SK-N-SH treated with all-trans-retinoic acid at 6 μM for 48 hours (cell line): ENCODE measurements around the gene ABHD3.
"Not testable (repeated sequence)": the region's sequence is repeated elsewhere in the genome, so short reads cannot be mapped to it uniquely, and the experiment has no call there.

Experiments
- ATAC-seq: fragments of 200-7000 bp; cut with Tn5 transposase; 3 replicates; pipeline ENCODE4 v1.9.1; 2020; ENCODE audit warnings: mild to moderate bottlenecking, moderate library complexity
- CSRNP3 ChIP-seq: fragments of 250-450 bp; sonication (Bioruptor Pico); IDR thresholded peaks from 2 replicates; pipeline ENCODE4 v1.5.1; 2021; ENCODE audit warnings: mild to moderate bottlenecking, moderate library complexity
- GLIS3 ChIP-seq: fragments of 250-450 bp; sonication (Bioruptor Pico); IDR thresholded peaks from 2 replicates; pipeline ENCODE4 v1.5.0; 2020; ENCODE audit warnings: mild to moderate bottlenecking, moderate library complexity
- OSR1 ChIP-seq: fragments of 250-450 bp; sonication (Bioruptor Pico); IDR thresholded peaks from 2 replicates; pipeline ENCODE4 v1.8.0; 2022; ENCODE audit warnings: moderate library complexity, mild to moderate bottlenecking, inconsistent platforms
- PPARA ChIP-seq: fragments of 250-450 bp; sonication (Bioruptor Pico); IDR thresholded peaks from 2 replicates; pipeline ENCODE4 v1.5.0; 2020; ENCODE audit warnings: mild to moderate bottlenecking, borderline replicate concordance
- RARB ChIP-seq: fragments of 250-450 bp; sonication (Bioruptor Pico); IDR thresholded peaks from 2 replicates; pipeline ENCODE4 v1.8.0; 2021; ENCODE audit warnings: mild to moderate bottlenecking, moderate library complexity
- SNAI2 ChIP-seq: fragments of 250-450 bp; sonication (Bioruptor Pico); IDR thresholded peaks from 2 replicates; pipeline ENCODE4 v1.5.0; 2020; ENCODE audit warnings: mild to moderate bottlenecking, moderate library complexity
- TCF4 ChIP-seq: fragments of 250-450 bp; sonication (Bioruptor Pico); IDR thresholded peaks from 2 replicates; pipeline ENCODE4 v1.8.0; 2021; ENCODE audit warnings: mild to moderate bottlenecking, moderate library complexity, borderline replicate concordance
- ZC3H10 ChIP-seq: fragments of 250-450 bp; sonication (Bioruptor Pico); IDR thresholded peaks from 2 replicates; pipeline ENCODE4 v1.5.1; 2021; ENCODE audit warnings: mild to moderate bottlenecking, moderate library complexity
- ZFP3 ChIP-seq: fragments of 250-450 bp; sonication (Bioruptor Pico); IDR thresholded peaks from 2 replicates; pipeline ENCODE4 v1.5.0; 2020; ENCODE audit warnings: mild to moderate bottlenecking, moderate library complexity
- ZNF565 ChIP-seq: fragments of 450-650 bp; formaldehyde crosslinking; conservative IDR thresholded peaks from 2 replicates; pipeline ENCODE4 v1.5.0; 2020; ENCODE audit warnings: low read depth, mild to moderate bottlenecking, moderate library complexity
- ZNF70 ChIP-seq: fragments of 450-650 bp; formaldehyde crosslinking; IDR thresholded peaks from 2 replicates; pipeline ENCODE4 v1.5.0; 2020; ENCODE audit warnings: mild to moderate bottlenecking, moderate library complexity
- ZNF8 ChIP-seq: fragments of 450-650 bp; formaldehyde crosslinking; IDR thresholded peaks from 2 replicates; pipeline ENCODE4 v1.5.0; 2020; ENCODE audit warnings: mild to moderate bottlenecking, moderate library complexity
- TF ChIP-seq, protein P1 (sequence below): fragments of 250-450 bp; sonication (Bioruptor Pico); IDR thresholded peaks from 2 replicates; pipeline ENCODE4 v1.5.0; 2020; ENCODE audit warnings: mild to moderate bottlenecking, moderate library complexity
- TF ChIP-seq, protein P2 (sequence below): fragments of 250-450 bp; sonication (Bioruptor Pico); IDR thresholded peaks from 2 replicates; pipeline ENCODE4 v1.5.1; 2020; ENCODE audit warnings: low read depth, mild to moderate bottlenecking, moderate library complexity
- TF ChIP-seq, protein P3 (sequence below): fragments of 250-450 bp; sonication (Bioruptor Pico); IDR thresholded peaks from 2 replicates; pipeline ENCODE4 v1.8.0; 2020; ENCODE audit warnings: mild to moderate bottlenecking, moderate library complexity, borderline replicate concordance
- TF ChIP-seq, protein P4 (sequence below): fragments of 250-450 bp; sonication (Bioruptor Pico); IDR thresholded peaks from 2 replicates; pipeline ENCODE4 v1.8.0; 2021; ENCODE audit warnings: low read depth, mild to moderate bottlenecking, moderate library complexity, borderline replicate concordance

The ABHD3 gene

GRCh38 chr18:21612125-21613039, 92.2 kb downstream of the ABHD3 start, which contains the start of gene SNRPD1:
Gene SNRPD1 (plus strand): TSS chr18:21612314. CDS start chr18:21612430, 116 bp downstream.
- ATAC-seq, result peak; percentile 99
- TF ChIP-seq ZFP3 (CRISPR knock-in tag) (0 out of 2 replicates have a peak, but pooled peaks have one; percentile 30), PPARA (no peak), OSR1 (CRISPR knock-in tag) (no peak), RARB (CRISPR knock-in tag) (no peak), CSRNP3 (CRISPR knock-in tag) (no peak), ZNF70 (CRISPR knock-in tag) (no peak), TCF4 (CRISPR knock-in tag) (no peak), GLIS3 (CRISPR knock-in tag) (no peak), ZC3H10 (no peak), ZNF8 (CRISPR knock-in tag) (no peak)
- TF ChIP-seq, protein P1, sequence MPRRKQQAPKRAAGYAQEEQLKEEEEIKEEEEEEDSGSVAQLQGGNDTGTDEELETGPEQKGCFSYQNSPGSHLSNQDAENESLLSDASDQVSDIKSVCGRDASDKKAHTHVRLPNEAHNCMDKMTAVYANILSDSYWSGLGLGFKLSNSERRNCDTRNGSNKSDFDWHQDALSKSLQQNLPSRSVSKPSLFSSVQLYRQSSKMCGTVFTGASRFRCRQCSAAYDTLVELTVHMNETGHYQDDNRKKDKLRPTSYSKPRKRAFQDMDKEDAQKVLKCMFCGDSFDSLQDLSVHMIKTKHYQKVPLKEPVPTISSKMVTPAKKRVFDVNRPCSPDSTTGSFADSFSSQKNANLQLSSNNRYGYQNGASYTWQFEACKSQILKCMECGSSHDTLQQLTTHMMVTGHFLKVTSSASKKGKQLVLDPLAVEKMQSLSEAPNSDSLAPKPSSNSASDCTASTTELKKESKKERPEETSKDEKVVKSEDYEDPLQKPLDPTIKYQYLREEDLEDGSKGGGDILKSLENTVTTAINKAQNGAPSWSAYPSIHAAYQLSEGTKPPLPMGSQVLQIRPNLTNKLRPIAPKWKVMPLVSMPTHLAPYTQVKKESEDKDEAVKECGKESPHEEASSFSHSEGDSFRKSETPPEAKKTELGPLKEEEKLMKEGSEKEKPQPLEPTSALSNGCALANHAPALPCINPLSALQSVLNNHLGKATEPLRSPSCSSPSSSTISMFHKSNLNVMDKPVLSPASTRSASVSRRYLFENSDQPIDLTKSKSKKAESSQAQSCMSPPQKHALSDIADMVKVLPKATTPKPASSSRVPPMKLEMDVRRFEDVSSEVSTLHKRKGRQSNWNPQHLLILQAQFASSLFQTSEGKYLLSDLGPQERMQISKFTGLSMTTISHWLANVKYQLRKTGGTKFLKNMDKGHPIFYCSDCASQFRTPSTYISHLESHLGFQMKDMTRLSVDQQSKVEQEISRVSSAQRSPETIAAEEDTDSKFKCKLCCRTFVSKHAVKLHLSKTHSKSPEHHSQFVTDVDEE (CRISPR knock-in tag), result no peak
- TF ChIP-seq, protein P2, sequence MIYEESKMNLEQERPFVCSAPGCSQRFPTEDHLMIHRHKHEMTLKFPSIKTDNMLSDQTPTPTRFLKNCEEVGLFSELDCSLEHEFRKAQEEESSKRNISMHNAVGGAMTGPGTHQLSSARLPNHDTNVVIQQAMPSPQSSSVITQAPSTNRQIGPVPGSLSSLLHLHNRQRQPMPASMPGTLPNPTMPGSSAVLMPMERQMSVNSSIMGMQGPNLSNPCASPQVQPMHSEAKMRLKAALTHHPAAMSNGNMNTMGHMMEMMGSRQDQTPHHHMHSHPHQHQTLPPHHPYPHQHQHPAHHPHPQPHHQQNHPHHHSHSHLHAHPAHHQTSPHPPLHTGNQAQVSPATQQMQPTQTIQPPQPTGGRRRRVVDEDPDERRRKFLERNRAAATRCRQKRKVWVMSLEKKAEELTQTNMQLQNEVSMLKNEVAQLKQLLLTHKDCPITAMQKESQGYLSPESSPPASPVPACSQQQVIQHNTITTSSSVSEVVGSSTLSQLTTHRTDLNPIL, result no peak
- TF ChIP-seq, protein P3, sequence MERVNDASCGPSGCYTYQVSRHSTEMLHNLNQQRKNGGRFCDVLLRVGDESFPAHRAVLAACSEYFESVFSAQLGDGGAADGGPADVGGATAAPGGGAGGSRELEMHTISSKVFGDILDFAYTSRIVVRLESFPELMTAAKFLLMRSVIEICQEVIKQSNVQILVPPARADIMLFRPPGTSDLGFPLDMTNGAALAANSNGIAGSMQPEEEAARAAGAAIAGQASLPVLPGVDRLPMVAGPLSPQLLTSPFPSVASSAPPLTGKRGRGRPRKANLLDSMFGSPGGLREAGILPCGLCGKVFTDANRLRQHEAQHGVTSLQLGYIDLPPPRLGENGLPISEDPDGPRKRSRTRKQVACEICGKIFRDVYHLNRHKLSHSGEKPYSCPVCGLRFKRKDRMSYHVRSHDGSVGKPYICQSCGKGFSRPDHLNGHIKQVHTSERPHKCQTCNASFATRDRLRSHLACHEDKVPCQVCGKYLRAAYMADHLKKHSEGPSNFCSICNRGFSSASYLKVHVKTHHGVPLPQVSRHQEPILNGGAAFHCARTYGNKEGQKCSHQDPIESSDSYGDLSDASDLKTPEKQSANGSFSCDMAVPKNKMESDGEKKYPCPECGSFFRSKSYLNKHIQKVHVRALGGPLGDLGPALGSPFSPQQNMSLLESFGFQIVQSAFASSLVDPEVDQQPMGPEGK (CRISPR knock-in tag), result peak; percentile 27; the same call in 1 of the 2 replicates
- TF ChIP-seq, protein P4, sequence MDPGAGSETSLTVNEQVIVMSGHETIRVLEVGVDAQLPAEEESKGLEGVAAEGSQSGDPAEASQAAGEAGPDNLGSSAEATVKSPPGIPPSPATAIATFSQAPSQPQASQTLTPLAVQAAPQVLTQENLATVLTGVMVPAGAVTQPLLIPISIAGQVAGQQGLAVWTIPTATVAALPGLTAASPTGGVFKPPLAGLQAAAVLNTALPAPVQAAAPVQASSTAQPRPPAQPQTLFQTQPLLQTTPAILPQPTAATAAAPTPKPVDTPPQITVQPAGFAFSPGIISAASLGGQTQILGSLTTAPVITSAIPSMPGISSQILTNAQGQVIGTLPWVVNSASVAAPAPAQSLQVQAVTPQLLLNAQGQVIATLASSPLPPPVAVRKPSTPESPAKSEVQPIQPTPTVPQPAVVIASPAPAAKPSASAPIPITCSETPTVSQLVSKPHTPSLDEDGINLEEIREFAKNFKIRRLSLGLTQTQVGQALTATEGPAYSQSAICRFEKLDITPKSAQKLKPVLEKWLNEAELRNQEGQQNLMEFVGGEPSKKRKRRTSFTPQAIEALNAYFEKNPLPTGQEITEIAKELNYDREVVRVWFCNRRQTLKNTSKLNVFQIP (CRISPR knock-in tag), result no peak

- ATAC-seq, result not testable (repeated sequence)
These were observed 93.0 kb downstream of the ABHD3 start for GRCh38 chr18:21611401-21612124.

GRCh38 chr18:21605213-21605612, 99.4 kb downstream of the ABHD3 start:
- no peak for TF ChIP-seq ZNF8 (CRISPR knock-in tag)
- no peak for TF ChIP-seq PPARA
- no peak for TF ChIP-seq OSR1 (CRISPR knock-in tag)
- no peak for TF ChIP-seq SNAI2
- no peak for ATAC-seq

- ATAC-seq, result no peak
- TF ChIP-seq, protein P1 (CRISPR knock-in tag), result no peak
- TF ChIP-seq ZNF565 (CRISPR knock-in tag), result no peak
These were observed 99.9 kb downstream of the ABHD3 start for GRCh38 chr18:21604671-21605070.
